ENCODE data around the gene TRRAP.

Gene TRRAP

GRCh38 chr7:98855610-98856422 is 22.5 kb upstream of the TRRAP start:
- peak in 1 of 2 donors; percentile 49 for DNase-seq (ENCODE audit: low read depth in 2 of 2)
- H3K4me3 ChIP-seq (replicated peaks in 1 of 2; ENCODE audit: low read depth in 2 of 2, low read length in 2 of 2), result no peak overlapping the region
- no peak for TF ChIP-seq CTCF (IDR thresholded peaks at IDR 0.05; ENCODE audit: low read depth, low read length)

- H3K4me3 ChIP-seq (replicated peaks in 1 of 2; ENCODE audit: low read depth in 2 of 2, low read length in 2 of 2), result no peak overlapping the region
Measured at GRCh38 chr7:98860071-98860470, 18.3 kb upstream of the TRRAP start.

GRCh38 chr7:98862203-98862602 is 16.1 kb upstream of the TRRAP start:
- no peak for TF ChIP-seq CTCF (IDR thresholded peaks at IDR 0.05; ENCODE audit: low read depth, low read length)
- DNase-seq (ENCODE audit: low read depth in 2 of 2), result no peak
- H3K4me3 ChIP-seq (replicated peaks in 1 of 2; ENCODE audit: low read depth in 2 of 2, low read length in 2 of 2), result no peak overlapping the region

More at GRCh38 chr7:98860071-98860470, 18.3 kb upstream of the TRRAP start:
- no peak for DNase-seq (ENCODE audit: low read depth in 2 of 2)
- no peak for TF ChIP-seq CTCF (IDR thresholded peaks at IDR 0.05; ENCODE audit: low read depth, low read length)

GRCh38 chr7:98862716-98863420 is 15.5 kb upstream of the TRRAP start:
- no peak for DNase-seq (ENCODE audit: low read depth in 2 of 2)
- no peak for TF ChIP-seq CTCF (IDR thresholded peaks at IDR 0.05; ENCODE audit: low read depth, low read length)
- H3K4me3 ChIP-seq (replicated peaks in 1 of 2; ENCODE audit: low read depth in 2 of 2, low read length in 2 of 2), result no peak overlapping the region

- H3K4me3 ChIP-seq (replicated peaks in 1 of 2; ENCODE audit: low read depth in 2 of 2, low read length in 2 of 2), result no peak overlapping the region
- no peak for TF ChIP-seq CTCF (IDR thresholded peaks at IDR 0.05; ENCODE audit: low read depth, low read length)
Measured at GRCh38 chr7:98863601-98864000, 14.7 kb upstream of the TRRAP start.

GRCh38 chr7:98864731-98865453 is 13.4 kb upstream of the TRRAP start:
- TF ChIP-seq CTCF (IDR thresholded peaks at IDR 0.05; ENCODE audit: low read depth, low read length), result no peak
- H3K4me3 ChIP-seq (replicated peaks in 1 of 2; ENCODE audit: low read depth in 2 of 2, low read length in 2 of 2), result no peak overlapping the region
- peak; percentile 37 to 51 for DNase-seq (ENCODE audit: low read depth in 2 of 2)

More at GRCh38 chr7:98863601-98864000, 14.7 kb upstream of the TRRAP start:
- no peak for DNase-seq (ENCODE audit: low read depth in 2 of 2)

Data from cardiac fibroblast (primary cell).